RWPE2 (cell line): ENCODE measurements around the gene JADE2.

Experiments used
- ATAC-seq: fragments of 200-7000 bp; cut with Tn5 transposase; 3 replicates; pipeline ENCODE4 v1.9.1; 2021; ENCODE audit warnings: low read depth
- DNase-seq: peaks from one replicate; pipeline ENCODE4 v3.0.0-alpha.2; 2020; ENCODE audit warnings: low spot score
- H3K27ac ChIP-seq: fragments of 450-650 bp; 2 replicates; pipeline ENCODE4 v1.5.1; 2017; ENCODE audit warnings: mild to moderate bottlenecking; ENCODE audit not compliant: poor library complexity, severe bottlenecking
- H3K27me3 ChIP-seq: fragments of 250-450 bp; sonication (Bioruptor Pico); 2 replicates; pipeline ENCODE4 v1.5.1; 2021; ENCODE audit warnings: mild to moderate bottlenecking, moderate library complexity; ENCODE audit not compliant: insufficient read depth, poor library complexity, severe bottlenecking
- H3K36me3 ChIP-seq: fragments of 250-450 bp; sonication (Bioruptor Pico); 2 replicates; pipeline ENCODE4 v1.5.1; 2020; ENCODE audit warnings: low read depth, mild to moderate bottlenecking, moderate library complexity
- H3K4me1 ChIP-seq: fragments of 250-450 bp; sonication (Bioruptor Pico); 2 replicates; pipeline ENCODE4 v1.5.1; 2021; ENCODE audit warnings: mild to moderate bottlenecking, moderate library complexity; ENCODE audit not compliant: insufficient read depth, poor library complexity, severe bottlenecking
- H3K4me3 ChIP-seq: fragments of 250-450 bp; sonication (Bioruptor Pico); 2 replicates; pipeline ENCODE4 v1.5.1; 2021; ENCODE audit warnings: mild to moderate bottlenecking, moderate library complexity; ENCODE audit not compliant: severe bottlenecking
- H3K9me3 ChIP-seq: fragments of 250-450 bp; sonication (Bioruptor Pico); 2 replicates; pipeline ENCODE4 v1.5.1; 2021; ENCODE audit warnings: mild to moderate bottlenecking, moderate library complexity; ENCODE audit not compliant: severe bottlenecking
- CTCF ChIP-seq: fragments of 450-650 bp; IDR thresholded peaks from one replicate; pipeline ENCODE4 v1.5.1; 2017; ENCODE audit warnings: mild to moderate bottlenecking, moderate library complexity; ENCODE audit not compliant: poor library complexity, severe bottlenecking

The JADE2 gene

GRCh38 chr5:134609232-134609851 is 83.9 kb downstream of the JADE2 start:
- Histone ChIP-seq H3K36me3 (peaks cover 94% of the 10 kb centered on the region), H3K27ac (no peak overlapping the region), H3K9me3 (no peaks in the 10 kb centered on the region), H3K27me3 (no peaks in the 10 kb centered on the region), H3K4me3 (no peak overlapping the region), H3K4me1 (no peaks in the 10 kb centered on the region)
- no peak for DNase-seq
- no peak for ATAC-seq
- no peak for TF ChIP-seq CTCF

GRCh38 chr5:134610725-134611124 is 85.3 kb downstream of the JADE2 start:
- Histone ChIP-seq H3K36me3 (peaks cover 92% of the 10 kb centered on the region), H3K4me1 (no peaks in the 10 kb centered on the region), H3K27ac (no peak overlapping the region), H3K4me3 (no peak overlapping the region), H3K27me3 (no peaks in the 10 kb centered on the region), H3K9me3 (no peaks in the 10 kb centered on the region)
- DNase-seq (no peak), ATAC-seq (no peak)
- TF ChIP-seq CTCF = no peak

GRCh38 chr5:134611515-134611914 is 86.0 kb downstream of the JADE2 start:
- TF ChIP-seq CTCF = no peak
- Histone ChIP-seq H3K27me3 (no peaks in the 10 kb centered on the region), H3K27ac (no peak overlapping the region), H3K9me3 (no peaks in the 10 kb centered on the region), H3K36me3 (peaks cover 87% of the 10 kb centered on the region), H3K4me1 (no peaks in the 10 kb centered on the region), H3K4me3 (no peak overlapping the region)
- ATAC-seq = no peak
- DNase-seq = no peak

- Histone ChIP-seq H3K4me1 (no peaks in the 10 kb centered on the region), H3K9me3 (no peaks in the 10 kb centered on the region), H3K4me3 (no peak overlapping the region), H3K27me3 (no peaks in the 10 kb centered on the region), H3K27ac (no peak overlapping the region), H3K36me3 (peaks cover 86% of the 10 kb centered on the region)
- no peak for ATAC-seq
- TF ChIP-seq CTCF = no peak
- DNase-seq = no peak
Observed at GRCh38 chr5:134614450-134615085, 89.1 kb downstream of the JADE2 start.

GRCh38 chr5:134620634-134621033 is 95.2 kb downstream of the JADE2 start:
- no peak overlapping the region for H3K4me3 ChIP-seq
- DNase-seq = no peak
- H3K4me1 ChIP-seq = no peaks in the 10 kb centered on the region
- H3K27ac ChIP-seq = no peak overlapping the region
- TF ChIP-seq CTCF = no peak
- no peak for ATAC-seq
- no peaks in the 10 kb centered on the region for H3K9me3 ChIP-seq
- no peaks in the 10 kb centered on the region for H3K27me3 ChIP-seq
- H3K36me3 ChIP-seq = peaks cover 76% of the 10 kb centered on the region
